ENCODE results near the gene CHCHD3.

The CHCHD3 gene

GRCh38 chr7:132856416-132856815, 225.5 kb downstream of the CHCHD3 start:
- Histone ChIP-seq H3K9me3 (ENCODE audit: low read length) (no peaks in the 10 kb centered on the region), H3K4me3 (ENCODE audit: low read depth in 1 of 2, low read length in 2 of 2) (no peak overlapping the region), H3K36me3 (ENCODE audit: insufficient read depth, low read length) (no peaks in the 10 kb centered on the region), H3K4me1 (ENCODE audit: insufficient read depth, low read length) (no peaks in the 10 kb centered on the region), H3K27ac (ENCODE audit: low read depth, low read length) (no peak overlapping the region), H3K9ac (ENCODE audit: low read length) (no peak overlapping the region), H3K27me3 (ENCODE audit: control insufficient read depth in 1 of 2, insufficient read depth in 2 of 2, low read length in 2 of 2) (no peaks in the 10 kb centered on the region)

DNA sequence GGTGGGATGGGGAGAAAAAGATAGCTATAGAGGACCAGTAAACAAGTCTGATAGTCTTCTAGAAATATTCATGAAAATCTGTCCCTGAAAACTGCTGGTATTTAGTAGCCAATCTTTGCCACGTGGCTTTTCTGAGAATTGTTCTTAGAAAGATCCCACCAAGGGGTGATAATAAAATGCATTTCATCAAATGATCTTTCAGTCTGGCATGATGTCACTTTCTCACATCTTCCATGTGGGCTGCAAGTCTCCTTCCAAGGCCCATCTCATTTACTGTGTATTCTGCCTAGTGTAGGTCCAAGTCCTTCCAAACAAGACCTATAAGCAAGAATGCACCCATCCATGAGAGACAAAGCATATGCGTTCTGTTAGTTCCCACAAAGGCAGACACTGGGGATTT, 226.0 kb downstream of the CHCHD3 start:
- Histone ChIP-seq H3K27me3 (ENCODE audit: control insufficient read depth in 1 of 2, insufficient read depth in 2 of 2, low read length in 2 of 2) (no peaks in the 10 kb centered on the region), H3K4me1 (ENCODE audit: insufficient read depth, low read length) (no peaks in the 10 kb centered on the region), H3K36me3 (ENCODE audit: insufficient read depth, low read length) (no peaks in the 10 kb centered on the region), H3K9me3 (ENCODE audit: low read length) (no peaks in the 10 kb centered on the region), H3K27ac (ENCODE audit: low read depth, low read length) (no peak overlapping the region), H3K9ac (ENCODE audit: low read length) (no peak overlapping the region), H3K4me3 (ENCODE audit: low read depth in 1 of 2, low read length in 2 of 2) (no peak overlapping the region)

GRCh38 chr7:132854238-132854637, 227.7 kb downstream of the CHCHD3 start:
- Histone ChIP-seq H3K27me3 (ENCODE audit: control insufficient read depth in 1 of 2, insufficient read depth in 2 of 2, low read length in 2 of 2) (no peaks in the 10 kb centered on the region), H3K9ac (ENCODE audit: low read length) (no peak overlapping the region), H3K36me3 (ENCODE audit: insufficient read depth, low read length) (no peaks in the 10 kb centered on the region), H3K4me1 (ENCODE audit: insufficient read depth, low read length) (no peaks in the 10 kb centered on the region), H3K27ac (ENCODE audit: low read depth, low read length) (no peak overlapping the region), H3K9me3 (ENCODE audit: low read length) (no peaks in the 10 kb centered on the region), H3K4me3 (ENCODE audit: low read depth in 1 of 2, low read length in 2 of 2) (no peak overlapping the region)

DNA sequence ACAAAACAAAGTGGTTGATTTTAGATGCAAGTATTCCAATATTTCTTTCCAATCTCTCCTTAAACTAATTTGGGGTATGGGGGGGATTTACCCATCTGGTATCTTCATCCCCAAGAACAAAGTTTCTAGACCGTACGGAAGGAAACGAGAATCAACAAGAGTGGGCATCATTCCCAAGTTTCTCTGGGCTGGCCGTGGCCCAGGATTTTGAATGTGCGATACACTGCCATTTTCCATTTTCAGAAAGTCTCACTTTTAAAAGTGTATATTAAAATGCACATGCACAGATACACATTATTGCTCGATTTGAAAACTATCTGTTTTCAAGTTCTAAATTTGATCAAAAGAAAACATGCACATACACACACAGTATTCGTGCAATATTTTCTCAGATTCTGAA, 234.5 kb downstream of the CHCHD3 start:
- Histone ChIP-seq H3K9me3 (ENCODE audit: low read length) (no peaks in the 10 kb centered on the region), H3K27me3 (ENCODE audit: control insufficient read depth in 1 of 2, insufficient read depth in 2 of 2, low read length in 2 of 2) (no peaks in the 10 kb centered on the region), H3K27ac (ENCODE audit: low read depth, low read length) (no peak overlapping the region), H3K9ac (ENCODE audit: low read length) (no peak overlapping the region), H3K4me1 (ENCODE audit: insufficient read depth, low read length) (no peaks in the 10 kb centered on the region), H3K4me3 (ENCODE audit: low read depth in 1 of 2, low read length in 2 of 2) (no peak overlapping the region), H3K36me3 (ENCODE audit: insufficient read depth, low read length) (no peaks in the 10 kb centered on the region)

- Histone ChIP-seq H3K27ac (ENCODE audit: low read depth, low read length) (no peak overlapping the region), H3K27me3 (ENCODE audit: control insufficient read depth in 1 of 2, insufficient read depth in 2 of 2, low read length in 2 of 2) (no peaks in the 10 kb centered on the region), H3K9ac (ENCODE audit: low read length) (no peak overlapping the region), H3K4me3 (ENCODE audit: low read depth in 1 of 2, low read length in 2 of 2) (no peak overlapping the region), H3K4me1 (ENCODE audit: insufficient read depth, low read length) (no peaks in the 10 kb centered on the region), H3K36me3 (ENCODE audit: insufficient read depth, low read length) (no peaks in the 10 kb centered on the region), H3K9me3 (ENCODE audit: low read length) (no peaks in the 10 kb centered on the region)
These were observed 235.8 kb downstream of the CHCHD3 start for GRCh38 chr7:132846086-132846485.

DNA sequence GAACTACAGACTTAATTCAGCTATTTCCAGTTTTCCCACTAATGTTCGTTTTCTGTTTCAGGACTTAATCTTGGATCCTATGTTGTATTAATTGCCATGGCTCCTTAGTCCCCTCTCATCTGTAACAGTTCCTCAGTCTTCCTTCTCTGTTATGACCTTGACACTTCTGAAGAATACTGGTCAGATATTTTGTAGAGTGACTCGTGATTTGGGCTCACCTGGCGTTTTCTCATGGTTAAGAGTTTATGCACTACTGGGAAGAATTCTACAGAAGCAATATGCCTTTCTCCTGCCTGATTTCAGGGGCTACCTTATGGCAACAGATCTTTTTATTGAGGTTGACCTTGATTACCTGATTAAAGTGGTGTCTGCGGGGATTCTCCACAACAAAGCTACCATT, 239.4 kb downstream of the CHCHD3 start:
- Histone ChIP-seq H3K27ac (ENCODE audit: low read depth, low read length) (no peak overlapping the region), H3K27me3 (ENCODE audit: control insufficient read depth in 1 of 2, insufficient read depth in 2 of 2, low read length in 2 of 2) (no peaks in the 10 kb centered on the region), H3K9me3 (ENCODE audit: low read length) (no peaks in the 10 kb centered on the region), H3K9ac (ENCODE audit: low read length) (no peak overlapping the region), H3K36me3 (ENCODE audit: insufficient read depth, low read length) (no peaks in the 10 kb centered on the region), H3K4me3 (ENCODE audit: low read depth in 1 of 2, low read length in 2 of 2) (no peak overlapping the region), H3K4me1 (ENCODE audit: insufficient read depth, low read length) (no peaks in the 10 kb centered on the region)

- Histone ChIP-seq H3K4me1 (ENCODE audit: insufficient read depth, low read length) (no peaks in the 10 kb centered on the region), H3K4me3 (ENCODE audit: low read depth in 1 of 2, low read length in 2 of 2) (no peak overlapping the region), H3K27ac (ENCODE audit: low read depth, low read length) (no peak overlapping the region), H3K9me3 (ENCODE audit: low read length) (no peaks in the 10 kb centered on the region), H3K36me3 (ENCODE audit: insufficient read depth, low read length) (no peaks in the 10 kb centered on the region), H3K9ac (ENCODE audit: low read length) (no peak overlapping the region), H3K27me3 (ENCODE audit: control insufficient read depth in 1 of 2, insufficient read depth in 2 of 2, low read length in 2 of 2) (no peaks in the 10 kb centered on the region)
These were observed 241.7 kb downstream of the CHCHD3 start for GRCh38 chr7:132840199-132840598.

- H3K9ac ChIP-seq (ENCODE audit: low read length), result no peak overlapping the region
- H3K9me3 ChIP-seq (ENCODE audit: low read length), result no peaks in the 10 kb centered on the region
- no peaks in the 10 kb centered on the region for H3K4me1 ChIP-seq (ENCODE audit: insufficient read depth, low read length)
- H3K27me3 ChIP-seq (ENCODE audit: control insufficient read depth in 1 of 2, insufficient read depth in 2 of 2, low read length in 2 of 2), result no peaks in the 10 kb centered on the region
- no peaks in the 10 kb centered on the region for H3K36me3 ChIP-seq (ENCODE audit: insufficient read depth, low read length)
- no peak overlapping the region for H3K27ac ChIP-seq (ENCODE audit: low read depth, low read length)
- no peak overlapping the region for H3K4me3 ChIP-seq (ENCODE audit: low read depth in 1 of 2, low read length in 2 of 2)
These were observed 243.6 kb downstream of the CHCHD3 start for GRCh38 chr7:132838313-132838712.

- Histone ChIP-seq H3K27me3 (ENCODE audit: control insufficient read depth in 1 of 2, insufficient read depth in 2 of 2, low read length in 2 of 2) (no peaks in the 10 kb centered on the region), H3K4me1 (ENCODE audit: insufficient read depth, low read length) (no peaks in the 10 kb centered on the region), H3K9me3 (ENCODE audit: low read length) (no peaks in the 10 kb centered on the region), H3K36me3 (ENCODE audit: insufficient read depth, low read length) (no peaks in the 10 kb centered on the region), H3K9ac (ENCODE audit: low read length) (no peak overlapping the region), H3K27ac (ENCODE audit: low read depth, low read length) (no peak overlapping the region), H3K4me3 (ENCODE audit: low read depth in 1 of 2, low read length in 2 of 2) (no peak overlapping the region)
These were observed 244.4 kb downstream of the CHCHD3 start for GRCh38 chr7:132837529-132837928.

DNA sequence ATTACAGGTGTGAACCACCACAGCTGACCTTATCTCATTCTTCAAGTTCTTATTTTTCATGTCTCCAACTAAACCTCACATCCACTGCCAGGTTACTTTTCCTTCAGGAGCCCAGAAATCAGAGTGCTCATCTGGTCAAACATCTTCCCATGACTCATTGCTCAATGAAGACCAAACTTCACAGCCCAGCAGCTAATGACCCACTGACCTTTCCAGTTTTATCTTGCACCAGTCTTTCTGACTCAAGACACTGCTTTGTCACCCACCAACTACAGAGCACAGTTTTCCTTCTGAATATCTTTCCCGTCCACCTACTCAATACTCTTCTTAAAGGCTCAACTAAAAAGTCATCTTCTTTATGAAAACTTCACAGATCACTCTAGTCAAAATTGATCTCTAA, 245.1 kb downstream of the CHCHD3 start:
- no peaks in the 10 kb centered on the region for H3K36me3 ChIP-seq (ENCODE audit: insufficient read depth, low read length)
- no peaks in the 10 kb centered on the region for H3K27me3 ChIP-seq (ENCODE audit: control insufficient read depth in 1 of 2, insufficient read depth in 2 of 2, low read length in 2 of 2)
- H3K9me3 ChIP-seq (ENCODE audit: low read length), result no peaks in the 10 kb centered on the region
- H3K27ac ChIP-seq (ENCODE audit: low read depth, low read length), result no peak overlapping the region
- no peak overlapping the region for H3K9ac ChIP-seq (ENCODE audit: low read length)
- no peak overlapping the region for H3K4me3 ChIP-seq (ENCODE audit: low read depth in 1 of 2, low read length in 2 of 2)
- no peaks in the 10 kb centered on the region for H3K4me1 ChIP-seq (ENCODE audit: insufficient read depth, low read length)

DNA sequence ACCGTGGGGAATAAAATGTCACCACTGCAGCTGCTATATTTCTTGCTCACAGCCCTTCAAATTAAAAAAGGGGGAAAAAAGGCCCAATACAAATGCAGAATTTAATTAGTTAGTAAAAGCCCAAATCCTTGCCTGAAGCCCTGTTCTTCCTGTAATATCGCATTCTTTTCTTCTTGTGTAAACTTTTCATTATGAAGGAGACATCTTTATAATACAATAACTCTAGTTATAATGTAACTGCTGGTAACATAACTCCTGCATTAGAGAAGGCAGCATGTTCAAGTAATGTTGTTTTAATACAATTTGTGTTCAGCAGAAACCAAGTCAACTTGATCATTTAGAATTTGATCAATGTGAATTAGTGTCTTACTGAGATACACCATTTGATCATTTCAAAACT, 250.9 kb downstream of the CHCHD3 start:
- Histone ChIP-seq H3K36me3 (ENCODE audit: insufficient read depth, low read length) (no peaks in the 10 kb centered on the region), H3K9me3 (ENCODE audit: low read length) (no peaks in the 10 kb centered on the region), H3K9ac (ENCODE audit: low read length) (no peak overlapping the region), H3K4me3 (ENCODE audit: low read depth in 1 of 2, low read length in 2 of 2) (no peak overlapping the region), H3K27ac (ENCODE audit: low read depth, low read length) (no peak overlapping the region), H3K27me3 (ENCODE audit: control insufficient read depth in 1 of 2, insufficient read depth in 2 of 2, low read length in 2 of 2) (no peaks in the 10 kb centered on the region), H3K4me1 (ENCODE audit: insufficient read depth, low read length) (no peaks in the 10 kb centered on the region)

DNA sequence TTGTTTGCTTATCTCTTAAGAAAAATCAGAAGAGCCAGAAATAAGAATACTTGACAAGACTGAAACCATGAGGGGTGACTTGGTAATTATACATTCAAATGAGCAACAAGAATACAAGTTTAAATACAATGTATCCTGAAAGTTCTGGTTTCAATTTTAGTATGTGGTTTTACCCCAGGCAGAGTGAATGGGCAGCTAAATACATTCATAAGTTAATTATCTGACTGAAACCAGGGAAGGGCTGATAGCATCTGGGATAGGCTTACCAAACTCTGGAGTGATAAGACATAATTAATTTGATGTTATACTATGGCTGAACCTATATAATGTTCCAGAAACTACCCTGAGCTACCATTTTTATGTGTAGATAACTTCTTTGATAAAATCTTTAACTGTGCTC, 253.4 kb downstream of the CHCHD3 start:
- Histone ChIP-seq H3K9me3 (ENCODE audit: low read length) (no peaks in the 10 kb centered on the region), H3K9ac (ENCODE audit: low read length) (no peak overlapping the region), H3K36me3 (ENCODE audit: insufficient read depth, low read length) (no peaks in the 10 kb centered on the region), H3K4me3 (ENCODE audit: low read depth in 1 of 2, low read length in 2 of 2) (no peak overlapping the region), H3K27me3 (ENCODE audit: control insufficient read depth in 1 of 2, insufficient read depth in 2 of 2, low read length in 2 of 2) (no peaks in the 10 kb centered on the region), H3K27ac (ENCODE audit: low read depth, low read length) (no peak overlapping the region), H3K4me1 (ENCODE audit: insufficient read depth, low read length) (no peaks in the 10 kb centered on the region)
